Measurements from ENCODE around the gene GPR171.
"Not testable (repeated sequence)": the region's sequence is repeated elsewhere in the genome, so short reads cannot be mapped to it uniquely, and the experiment has no call there.

Gene GPR171

GRCh38 chr3:151203051-151203420 lies at the start of gene GPR171:
GPR171 (minus strand) TSS chr3:151203216; CDS start chr3:151199386, 3,830 bp downstream.
- peak; percentile 28 for DNase-seq

- DNase-seq: no peak
Measured at GRCh38 chr3:151248772-151249337, 45.8 kb upstream of the GPR171 start.

- DNase-seq: not testable (repeated sequence)
Measured at GRCh38 chr3:151242006-151242405, 39.0 kb upstream of the GPR171 start.

GRCh38 chr3:151236736-151237135 lies 33.7 kb upstream of the GPR171 start:
- DNase-seq: no peak

- no peak for DNase-seq
Measured at GRCh38 chr3:151236316-151236715, 33.3 kb upstream of the GPR171 start.

DNA sequence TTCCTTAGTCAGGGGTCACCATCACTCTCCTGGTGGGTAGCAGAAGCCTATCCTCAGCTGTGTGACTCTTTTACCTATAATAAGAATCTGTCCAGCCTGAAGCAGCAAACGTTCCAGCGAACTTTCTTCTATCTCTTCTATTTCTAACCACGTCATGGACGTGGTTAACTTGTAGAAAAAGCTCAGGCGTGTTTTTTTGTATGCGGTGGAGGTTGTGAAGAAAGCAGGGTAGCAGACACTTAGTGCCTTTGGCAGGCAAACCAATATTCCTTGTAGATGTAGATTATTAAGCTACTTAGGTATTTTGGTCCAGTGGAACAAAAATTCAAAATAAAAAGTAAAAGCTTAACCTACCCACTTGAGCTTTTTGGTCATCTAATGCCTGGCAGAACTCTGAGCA lies 31.8 kb upstream of the GPR171 start:
- no peak for DNase-seq

DNA sequence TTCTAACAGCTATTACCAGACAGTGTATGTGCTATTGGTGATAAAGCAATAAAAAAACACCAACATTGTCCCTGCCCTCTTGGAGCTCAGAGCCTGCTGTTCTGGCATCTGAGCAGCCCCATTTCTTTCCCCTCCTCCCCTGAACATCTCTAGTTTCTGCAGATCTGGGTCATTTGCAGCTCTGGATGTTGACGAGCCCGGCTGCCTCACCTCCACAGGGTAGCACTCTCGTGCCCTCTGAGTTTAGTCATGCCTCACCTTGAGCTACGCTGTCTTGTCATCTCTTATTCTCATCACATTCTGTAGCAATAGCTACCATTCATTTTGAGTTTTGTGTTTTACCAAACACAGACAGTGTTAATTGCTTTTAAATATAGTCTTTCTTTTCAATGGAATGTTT lies 30.0 kb upstream of the GPR171 start:
- no peak for DNase-seq

GRCh38 chr3:151232403-151232802 lies 29.4 kb upstream of the GPR171 start:
- not testable (repeated sequence) for DNase-seq

- no peak for DNase-seq
Measured at GRCh38 chr3:151230646-151231045, 27.6 kb upstream of the GPR171 start.

- DNase-seq: no peak
Measured at GRCh38 chr3:151228666-151229040, 25.6 kb upstream of the GPR171 start.

- peak; percentile 74 for DNase-seq
Measured at GRCh38 chr3:151227807-151228665, 25.0 kb upstream of the GPR171 start.

- no peak for DNase-seq
Measured at GRCh38 chr3:151227266-151227806, 24.3 kb upstream of the GPR171 start.

GRCh38 chr3:151226825-151227224 lies 23.8 kb upstream of the GPR171 start:
- DNase-seq: no peak

DNA sequence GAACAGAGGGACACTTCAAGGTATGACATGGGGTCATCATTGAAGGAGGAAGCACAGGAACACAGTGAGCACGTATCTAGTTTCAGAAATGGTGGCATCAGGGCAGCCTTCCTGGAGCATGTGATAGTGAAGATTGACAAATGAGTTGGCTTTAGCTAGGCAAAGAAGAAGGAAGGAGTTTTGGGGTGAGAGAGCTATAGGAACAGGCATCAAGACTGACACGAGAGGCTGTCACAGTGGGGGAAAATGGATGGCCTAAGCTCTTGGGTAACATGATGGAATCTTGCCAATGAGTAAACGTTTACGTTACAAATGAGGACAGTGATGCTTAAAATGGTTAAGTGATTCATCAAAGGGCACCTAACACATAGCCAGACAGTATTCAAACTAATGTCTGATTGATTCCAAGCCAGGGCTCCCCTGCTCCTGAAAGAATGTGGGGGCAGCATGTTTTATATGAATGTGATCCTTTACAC lies 23.1 kb upstream of the GPR171 start:
- DNase-seq: no peak

DNA sequence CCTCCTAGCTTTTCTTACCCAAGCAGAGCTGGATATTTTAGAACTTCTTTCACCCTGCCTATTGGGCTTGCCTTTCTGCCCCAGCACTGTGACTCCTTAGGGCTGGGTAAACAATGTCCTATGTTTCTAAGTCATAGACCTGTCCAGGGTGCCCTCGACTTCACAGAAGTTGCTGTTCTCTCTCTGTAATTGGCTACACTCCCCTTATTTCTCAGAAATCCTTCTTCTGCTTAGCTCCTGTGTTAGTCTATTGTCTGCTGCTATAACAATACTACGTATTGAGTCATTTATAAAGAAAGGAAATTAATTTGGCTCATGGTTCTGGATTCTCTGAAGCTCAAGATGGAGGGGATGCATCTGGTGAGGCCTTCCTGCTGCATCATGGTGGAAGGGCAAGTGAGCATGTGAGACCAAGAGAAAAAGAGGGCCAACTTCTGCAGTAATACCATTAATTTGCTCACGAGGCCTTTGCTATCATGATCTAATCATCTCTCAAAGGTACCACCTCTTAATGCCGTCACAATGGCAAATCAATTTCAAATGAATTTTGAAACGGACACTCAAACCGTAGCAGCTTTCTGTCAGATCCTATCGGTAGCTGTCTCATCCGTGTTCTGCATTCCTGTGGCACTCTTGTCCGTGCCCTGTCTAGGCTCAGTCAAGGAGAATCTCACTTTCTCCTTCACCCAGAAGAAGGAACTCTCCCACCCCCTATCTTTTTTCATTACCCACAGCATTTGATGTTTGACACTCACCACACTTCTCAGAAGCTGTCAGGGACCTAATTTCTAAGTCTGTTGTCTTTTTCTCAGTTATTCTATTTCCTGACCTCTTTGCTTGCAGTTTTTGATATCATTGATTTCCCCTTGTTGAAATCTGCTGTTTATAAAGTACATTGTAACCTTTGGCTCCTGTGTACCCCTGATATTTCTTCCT lies 22.3 kb upstream of the GPR171 start:
- DNase-seq: no peak

DNA sequence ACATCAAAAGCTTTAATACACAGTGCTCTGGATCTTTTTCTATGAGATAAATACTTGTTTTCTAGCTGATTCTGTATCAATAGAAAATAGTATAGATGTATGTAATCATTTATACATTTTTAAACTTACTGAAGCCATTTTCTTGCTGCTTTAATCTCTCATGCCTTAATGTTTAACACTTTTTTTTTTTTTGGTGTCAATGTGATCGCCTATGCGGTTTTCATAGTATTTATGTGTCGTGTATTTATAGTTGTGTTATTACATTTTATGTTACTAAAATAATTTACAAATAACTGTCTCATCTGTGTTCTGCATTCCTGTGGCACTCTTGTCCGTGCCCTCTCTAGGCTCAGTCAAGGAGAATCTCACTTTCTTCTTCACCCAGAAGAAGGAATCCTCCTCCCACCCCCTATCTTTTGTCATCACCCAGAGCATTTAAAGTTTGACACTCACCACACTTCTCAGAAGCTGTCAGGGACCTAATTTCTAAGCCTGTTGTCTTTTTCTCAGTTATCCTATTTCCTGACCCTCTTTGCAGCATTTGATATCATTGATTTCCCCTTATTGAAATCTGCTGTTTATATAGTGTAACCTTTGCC lies 21.4 kb upstream of the GPR171 start:
- no peak for DNase-seq

- DNase-seq: no peak
Measured at GRCh38 chr3:151219056-151219455, 16.0 kb upstream of the GPR171 start.

- DNase-seq: no peak
Measured at GRCh38 chr3:151218136-151218535, 15.1 kb upstream of the GPR171 start.

GRCh38 chr3:151216641-151217607 lies 13.9 kb upstream of the GPR171 start:
- no peak for DNase-seq

DNA sequence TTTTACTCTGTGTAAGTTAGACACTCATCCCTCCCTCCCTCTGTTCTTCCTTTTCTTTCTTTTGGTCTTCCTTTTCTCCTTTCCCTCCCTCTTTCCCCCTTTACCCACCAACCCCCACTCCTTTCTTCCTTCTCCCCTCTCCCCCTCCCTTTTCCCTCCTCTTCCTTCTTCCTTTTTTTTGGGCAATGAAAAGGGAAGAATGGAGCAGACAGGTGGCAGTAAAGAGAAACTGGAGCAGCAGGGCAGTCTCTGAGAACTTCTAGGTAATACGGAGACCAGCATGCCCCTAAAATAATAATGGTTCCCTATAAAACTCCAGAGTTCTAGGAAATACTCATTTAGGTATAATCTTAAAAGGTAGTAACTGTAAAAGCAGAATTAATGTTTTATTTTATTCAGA lies 11.4 kb upstream of the GPR171 start:
- DNase-seq: no peak

DNA sequence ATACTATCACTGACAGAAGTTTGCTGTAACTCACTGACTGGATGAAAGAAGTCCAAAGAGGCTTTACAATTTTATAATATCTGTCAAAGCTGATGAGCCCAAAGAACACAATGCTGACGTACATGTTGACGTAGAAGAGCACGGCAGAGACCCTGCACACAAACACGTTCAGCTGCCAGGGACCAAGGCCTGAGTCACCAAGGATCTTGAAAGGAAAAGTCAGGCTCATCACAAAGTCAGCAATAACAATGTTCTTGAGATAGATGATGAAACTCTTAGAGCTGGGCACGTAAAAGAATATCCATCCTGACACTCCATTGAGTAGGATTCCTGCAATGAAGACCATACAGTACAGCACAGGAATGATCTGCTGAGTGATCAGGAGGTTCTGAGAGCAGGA lies 10.9 kb upstream of the GPR171 start:
- DNase-seq: no peak
